Astrocyte of the spinal cord (primary cell): ENCODE measurements around the gene PPP1R13B.

ENCODE experiments used
- DNase-seq: peaks from one replicate; pipeline ENCODE4 v3.0.0; 2011; ENCODE audit warnings: low read depth, low spot score
- H3K4me3 ChIP-seq: 2 replicates; pipeline ENCODE4 v1.5.1; 2011; ENCODE audit warnings: low read depth, mild to moderate bottlenecking, low read length, moderate library complexity
- in situ Hi-C: cut with HindIII; loops from 2 replicates; pipeline ENCODE4 v1.10.0; 2017; ENCODE audit warnings: low sequenced_read_pairs
- TF ChIP-seq, protein P1 (sequence below): IDR thresholded peaks from 2 replicates; pipeline ENCODE4 v1.5.1; 2012; ENCODE audit warnings: low read depth, mild to moderate bottlenecking, low read length, inconsistent platforms

PPP1R13B gene

DNA sequence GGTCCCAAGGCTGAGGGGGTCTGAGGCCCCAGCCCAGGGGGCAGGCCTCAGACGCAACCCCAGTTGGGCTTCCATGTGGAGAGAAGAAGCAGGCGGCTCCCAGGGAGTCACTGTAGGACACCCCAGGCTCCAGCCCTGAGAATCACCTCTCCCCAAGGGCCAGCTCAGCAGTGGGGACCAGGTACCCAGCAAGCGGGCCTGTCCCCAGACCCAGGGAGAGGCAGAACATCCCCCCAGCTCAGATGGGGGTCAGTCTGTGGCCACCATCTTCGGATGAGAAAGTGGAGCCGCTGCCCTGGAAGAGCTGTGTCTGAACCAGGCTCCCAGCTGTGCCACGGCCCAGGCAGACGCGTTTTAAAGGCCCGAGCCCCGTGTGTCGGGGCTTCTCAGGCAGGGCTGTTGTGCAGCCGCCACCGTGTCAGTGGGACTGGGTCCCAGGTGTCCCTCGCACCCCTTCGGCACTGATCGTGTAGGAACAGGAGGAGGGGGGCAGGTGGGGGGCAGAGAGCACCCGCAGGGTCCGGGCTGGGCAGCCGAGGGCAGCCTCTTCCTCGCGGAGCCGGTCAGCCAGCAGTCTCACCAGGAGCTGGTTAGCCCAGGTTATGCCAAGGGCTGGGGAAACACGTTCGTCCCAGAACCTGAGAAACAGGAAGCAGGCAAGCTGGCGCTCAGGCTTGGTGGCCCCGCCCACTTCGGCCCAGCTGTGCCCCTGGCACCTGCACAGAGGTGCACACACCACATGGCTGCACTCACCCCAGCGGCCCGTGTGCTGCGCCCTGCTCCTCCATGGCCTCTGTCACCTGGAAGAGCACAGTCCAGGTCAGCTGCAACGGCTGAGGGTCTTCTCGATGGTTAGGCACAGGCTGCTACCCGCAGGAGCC lies 148.8 kb downstream of the PPP1R13B start:
- no peak for DNase-seq
- in situ Hi-C loops: no loop called here
- TF ChIP-seq, protein P1, sequence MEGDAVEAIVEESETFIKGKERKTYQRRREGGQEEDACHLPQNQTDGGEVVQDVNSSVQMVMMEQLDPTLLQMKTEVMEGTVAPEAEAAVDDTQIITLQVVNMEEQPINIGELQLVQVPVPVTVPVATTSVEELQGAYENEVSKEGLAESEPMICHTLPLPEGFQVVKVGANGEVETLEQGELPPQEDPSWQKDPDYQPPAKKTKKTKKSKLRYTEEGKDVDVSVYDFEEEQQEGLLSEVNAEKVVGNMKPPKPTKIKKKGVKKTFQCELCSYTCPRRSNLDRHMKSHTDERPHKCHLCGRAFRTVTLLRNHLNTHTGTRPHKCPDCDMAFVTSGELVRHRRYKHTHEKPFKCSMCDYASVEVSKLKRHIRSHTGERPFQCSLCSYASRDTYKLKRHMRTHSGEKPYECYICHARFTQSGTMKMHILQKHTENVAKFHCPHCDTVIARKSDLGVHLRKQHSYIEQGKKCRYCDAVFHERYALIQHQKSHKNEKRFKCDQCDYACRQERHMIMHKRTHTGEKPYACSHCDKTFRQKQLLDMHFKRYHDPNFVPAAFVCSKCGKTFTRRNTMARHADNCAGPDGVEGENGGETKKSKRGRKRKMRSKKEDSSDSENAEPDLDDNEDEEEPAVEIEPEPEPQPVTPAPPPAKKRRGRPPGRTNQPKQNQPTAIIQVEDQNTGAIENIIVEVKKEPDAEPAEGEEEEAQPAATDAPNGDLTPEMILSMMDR: no peak
- no peak overlapping the region for H3K4me3 ChIP-seq

DNA sequence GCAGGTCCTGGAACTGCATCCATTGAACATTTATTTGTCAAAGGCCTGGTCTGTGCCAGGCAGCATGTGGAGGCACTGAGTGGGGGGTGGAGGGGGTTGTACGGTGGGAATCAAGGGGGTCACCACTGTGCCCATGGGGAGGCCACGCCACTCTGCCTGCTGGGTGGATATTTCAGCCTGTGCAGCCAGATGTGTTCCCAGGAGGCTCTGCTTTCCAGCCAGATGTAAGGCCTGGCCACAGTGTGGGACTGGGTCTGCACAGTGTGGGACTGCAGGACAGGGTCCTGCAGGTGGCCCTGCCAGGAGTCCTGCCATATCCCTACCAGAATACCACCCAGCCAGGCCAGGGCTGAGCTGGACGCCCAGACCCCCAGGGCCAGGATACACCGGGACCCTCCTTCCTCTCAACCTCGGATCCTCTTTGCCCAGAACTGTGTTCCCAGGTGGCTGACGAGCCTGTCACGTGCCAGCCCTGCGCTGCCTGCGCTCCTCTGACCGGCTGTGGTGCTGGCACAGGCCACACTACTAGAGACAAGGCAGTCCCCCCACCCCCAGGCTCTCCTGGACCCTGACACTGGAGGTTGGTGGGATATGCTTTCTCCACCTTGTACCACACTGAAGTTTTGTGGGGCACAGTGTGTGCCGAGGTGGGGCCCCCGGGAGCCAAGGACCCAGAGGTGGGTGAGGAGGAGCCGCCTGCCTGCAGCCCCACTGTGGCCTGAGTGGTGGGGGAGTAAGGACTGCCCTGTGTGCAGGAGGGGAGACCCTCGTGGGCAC lies 149.6 kb downstream of the PPP1R13B start:
- TF ChIP-seq, protein P1: no peak
- in situ Hi-C loops: no loop called here
- no peak overlapping the region for H3K4me3 ChIP-seq
- no peak for DNase-seq

DNA sequence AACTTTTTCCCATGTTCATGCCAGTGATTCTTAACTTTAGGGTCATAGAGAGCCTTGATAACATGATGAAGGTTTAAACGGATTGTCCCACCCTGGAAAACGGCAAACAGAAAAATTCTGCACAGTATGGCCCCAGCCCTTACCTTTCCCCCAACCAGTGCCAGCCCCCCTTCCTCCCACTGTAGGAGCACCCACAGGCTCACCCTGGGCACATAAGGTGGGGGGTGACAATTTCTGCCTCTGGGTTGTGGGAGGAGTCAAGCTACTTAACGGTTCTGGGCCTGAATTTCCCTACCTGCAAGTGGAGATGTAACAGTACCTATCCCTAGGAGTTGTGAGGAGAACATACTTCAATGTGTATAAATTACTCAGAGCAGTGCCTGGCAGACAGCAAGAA lies 150.2 kb downstream of the PPP1R13B start:
- in situ Hi-C loops: no loop called here
- DNase-seq: no peak

DNA sequence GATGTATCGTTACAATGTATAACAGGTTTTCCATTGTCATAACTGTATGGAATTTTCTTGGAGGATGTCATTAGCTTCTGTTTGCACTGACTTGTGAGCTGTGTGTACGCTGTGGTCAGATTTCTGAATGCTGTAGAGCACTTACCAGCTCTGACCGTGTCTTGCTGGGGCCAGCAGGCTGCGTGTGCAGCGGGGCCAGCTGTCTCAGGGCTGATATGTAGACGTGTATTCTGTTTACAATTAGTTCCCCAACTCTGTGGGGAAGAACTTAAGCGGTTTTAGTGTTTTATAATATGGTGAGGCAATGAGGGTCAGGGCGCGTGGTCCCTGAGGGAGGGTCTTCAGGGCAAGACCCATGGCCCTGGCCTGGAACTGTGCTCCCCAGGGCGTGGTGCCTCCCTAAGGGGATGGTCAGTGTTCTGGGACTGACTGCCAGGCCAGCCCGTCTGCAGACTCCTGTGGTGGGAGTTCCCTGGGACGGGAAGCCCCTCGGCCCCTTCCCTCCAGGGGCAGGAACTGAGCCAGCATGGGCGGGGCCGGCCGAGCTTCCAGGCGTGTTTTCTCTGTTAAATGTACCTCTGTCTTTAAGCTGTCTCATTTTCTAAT lies 150.8 kb downstream of the PPP1R13B start:
- in situ Hi-C loops: no loop called here
- DNase-seq: peak; percentile 69
- no peak overlapping the region for H3K4me3 ChIP-seq
- TF ChIP-seq, protein P1: no peak

More for the DNA sequence above, 150.2 kb downstream of the PPP1R13B start:
- TF ChIP-seq, protein P1: no peak
- no peak overlapping the region for H3K4me3 ChIP-seq

DNA sequence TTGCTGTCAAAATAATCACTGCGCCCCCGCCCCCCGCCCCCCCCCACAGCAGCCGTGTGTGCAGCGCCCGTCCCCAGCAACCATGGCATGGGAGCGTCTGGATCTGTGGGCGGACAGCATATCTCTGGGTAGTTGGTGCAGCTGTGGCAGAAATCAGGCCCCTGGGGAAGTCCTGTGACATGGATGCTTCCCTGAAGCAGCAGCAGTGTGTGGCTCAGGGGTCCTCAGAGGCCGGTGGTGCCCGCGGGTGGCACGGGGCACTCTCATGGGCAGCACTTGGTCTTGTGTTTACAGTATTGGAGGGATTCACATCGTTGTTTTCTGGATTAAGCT lies 151.3 kb downstream of the PPP1R13B start:
- DNase-seq: no peak
- in situ Hi-C loops: no loop called here
- no peak overlapping the region for H3K4me3 ChIP-seq
- TF ChIP-seq, protein P1: no peak

DNA sequence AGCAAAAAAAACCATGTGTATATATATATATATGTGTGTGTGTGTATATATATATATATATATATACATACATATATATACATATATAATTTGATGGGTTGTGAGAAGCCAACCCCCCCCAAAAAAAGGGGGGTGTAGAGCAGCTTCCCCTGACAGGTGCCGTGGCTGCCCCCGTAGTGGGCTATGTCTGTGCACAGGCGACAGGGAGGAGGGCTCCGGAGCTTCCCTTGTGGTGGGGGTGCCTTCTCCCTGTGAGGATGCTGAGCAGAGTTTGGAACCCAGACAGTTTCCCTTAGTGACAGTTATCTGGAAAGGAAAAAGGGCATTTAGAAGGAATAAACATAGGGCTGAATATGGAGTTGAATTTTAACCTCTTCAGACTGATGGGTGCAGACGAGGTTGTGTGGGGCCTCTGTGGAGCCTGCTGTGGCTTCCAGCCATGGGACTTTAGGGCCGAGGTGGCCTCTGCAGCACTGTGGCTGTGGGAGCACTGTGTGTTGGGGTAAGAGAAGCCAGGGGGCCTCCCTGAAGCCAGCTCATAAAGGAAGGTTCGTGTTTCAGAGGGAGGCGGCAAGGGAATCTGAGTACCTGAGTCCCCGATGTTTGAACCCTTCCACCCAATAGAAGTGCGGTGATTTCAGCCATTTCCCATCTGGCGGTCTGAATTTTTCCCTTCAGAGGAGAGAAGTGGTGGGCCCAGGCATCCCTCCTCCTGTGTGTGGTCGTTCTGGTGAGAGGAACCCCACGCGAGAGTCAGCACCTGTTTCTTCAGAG lies 151.9 kb downstream of the PPP1R13B start:
- TF ChIP-seq, protein P1: no peak
- in situ Hi-C loops: no loop called here
- DNase-seq: no peak
- no peak overlapping the region for H3K4me3 ChIP-seq
